ENCODE results near the gene TCHHL1.

The TCHHL1 gene

GRCh38 chr1:152053375-152053774 lies 35.5 kb downstream of the TCHHL1 start:
- no peak overlapping the region for H3K4me3 Mint-ChIP-seq

GRCh38 chr1:152052606-152053005 lies 36.3 kb downstream of the TCHHL1 start:
- Mint-ChIP-seq H3K36me3 (ENCODE audit: low read depth) (no peaks in the 10 kb centered on the region), H3K9me3 (no peaks in the 10 kb centered on the region), H3K4me3 (no peak overlapping the region), H3K4me1 (ENCODE audit: low read depth) (peaks cover 19% of the 10 kb centered on the region), H3K27ac (no peak overlapping the region), H3K27me3 (peaks cover 31% of the 10 kb centered on the region)

More at GRCh38 chr1:152053375-152053774, 35.5 kb downstream of the TCHHL1 start:
- peaks cover 11% of the 10 kb centered on the region for H3K4me1 Mint-ChIP-seq (ENCODE audit: low read depth)
- no peak overlapping the region for H3K27ac Mint-ChIP-seq
- no peaks in the 10 kb centered on the region for H3K9me3 Mint-ChIP-seq
- H3K36me3 Mint-ChIP-seq (ENCODE audit: low read depth), result no peaks in the 10 kb centered on the region
- H3K27me3 Mint-ChIP-seq, result peaks cover 37% of the 10 kb centered on the region

GRCh38 chr1:152050886-152051675 lies 37.8 kb downstream of the TCHHL1 start:
- Mint-ChIP-seq H3K36me3 (ENCODE audit: low read depth) (no peaks in the 10 kb centered on the region), H3K4me3 (no peak overlapping the region), H3K9me3 (no peaks in the 10 kb centered on the region), H3K4me1 (ENCODE audit: low read depth) (peaks cover 32% of the 10 kb centered on the region), H3K27ac (no peak overlapping the region), H3K27me3 (peaks cover 26% of the 10 kb centered on the region)

GRCh38 chr1:152049291-152050083 lies 39.4 kb downstream of the TCHHL1 start:
- Mint-ChIP-seq H3K27me3 (peaks cover 15% of the 10 kb centered on the region), H3K4me1 (ENCODE audit: low read depth) (peaks cover 40% of the 10 kb centered on the region), H3K4me3 (no peak overlapping the region), H3K27ac (no peak overlapping the region), H3K9me3 (no peaks in the 10 kb centered on the region), H3K36me3 (ENCODE audit: low read depth) (no peaks in the 10 kb centered on the region)

GRCh38 chr1:152048416-152049009 lies 40.4 kb downstream of the TCHHL1 start:
- Mint-ChIP-seq H3K27ac (peak overlapping the region; percentile 99), H3K27me3 (peaks cover 5% of the 10 kb centered on the region), H3K4me1 (ENCODE audit: low read depth) (peaks cover 40% of the 10 kb centered on the region), H3K4me3 (peak overlapping the region; percentile 85), H3K9me3 (no peaks in the 10 kb centered on the region), H3K36me3 (ENCODE audit: low read depth) (no peaks in the 10 kb centered on the region)

GRCh38 chr1:152047730-152048415 lies 41.0 kb downstream of the TCHHL1 start:
- Mint-ChIP-seq H3K27me3 (peaks cover 3% of the 10 kb centered on the region), H3K36me3 (ENCODE audit: low read depth) (no peaks in the 10 kb centered on the region), H3K4me3 (peak overlapping the region; percentile 85), H3K27ac (peak overlapping the region; percentile 99), H3K4me1 (ENCODE audit: low read depth) (peaks cover 40% of the 10 kb centered on the region), H3K9me3 (no peaks in the 10 kb centered on the region)

GRCh38 chr1:152047413-152047729 lies 41.5 kb downstream of the TCHHL1 start:
- Mint-ChIP-seq H3K36me3 (ENCODE audit: low read depth) (no peaks in the 10 kb centered on the region), H3K27me3 (no peaks in the 10 kb centered on the region), H3K9me3 (no peaks in the 10 kb centered on the region), H3K27ac (peak overlapping the region; percentile 99), H3K4me3 (peak overlapping the region; percentile 85), H3K4me1 (ENCODE audit: low read depth) (peaks cover 40% of the 10 kb centered on the region)

GRCh38 chr1:152044386-152044785 lies 44.5 kb downstream of the TCHHL1 start:
- H3K4me1 Mint-ChIP-seq (ENCODE audit: low read depth), result peaks cover 35% of the 10 kb centered on the region
- H3K36me3 Mint-ChIP-seq (ENCODE audit: low read depth), result no peaks in the 10 kb centered on the region
- H3K9me3 Mint-ChIP-seq, result no peaks in the 10 kb centered on the region
- no peak overlapping the region for H3K27ac Mint-ChIP-seq
- no peak overlapping the region for H3K4me3 Mint-ChIP-seq
- no peaks in the 10 kb centered on the region for H3K27me3 Mint-ChIP-seq

- Mint-ChIP-seq H3K9me3 (no peaks in the 10 kb centered on the region), H3K27me3 (no peaks in the 10 kb centered on the region), H3K36me3 (ENCODE audit: low read depth) (no peaks in the 10 kb centered on the region), H3K4me3 (no peak overlapping the region), H3K4me1 (ENCODE audit: low read depth) (peaks cover 32% of the 10 kb centered on the region), H3K27ac (peak overlapping the region; percentile 9)
Observed at GRCh38 chr1:152043870-152044269, 45.0 kb downstream of the TCHHL1 start.

- H3K9me3 Mint-ChIP-seq, result no peaks in the 10 kb centered on the region
- no peaks in the 10 kb centered on the region for H3K27me3 Mint-ChIP-seq
- no peak overlapping the region for H3K4me3 Mint-ChIP-seq
- H3K36me3 Mint-ChIP-seq (ENCODE audit: low read depth), result no peaks in the 10 kb centered on the region
- peaks cover 24% of the 10 kb centered on the region for H3K4me1 Mint-ChIP-seq (ENCODE audit: low read depth)
- no peak overlapping the region for H3K27ac Mint-ChIP-seq
Observed at GRCh38 chr1:152042030-152042429, 46.8 kb downstream of the TCHHL1 start.

GRCh38 chr1:152039886-152040285 lies 49.0 kb downstream of the TCHHL1 start:
- H3K4me3 Mint-ChIP-seq, result no peak overlapping the region
- no peaks in the 10 kb centered on the region for H3K27me3 Mint-ChIP-seq

GRCh38 chr1:152039461-152039860 lies 49.4 kb downstream of the TCHHL1 start:
- H3K36me3 Mint-ChIP-seq (ENCODE audit: low read depth), result peaks cover 5% of the 10 kb centered on the region
- H3K4me3 Mint-ChIP-seq, result no peak overlapping the region
- H3K27ac Mint-ChIP-seq, result no peak overlapping the region
- H3K4me1 Mint-ChIP-seq (ENCODE audit: low read depth), result peaks cover 26% of the 10 kb centered on the region
- H3K27me3 Mint-ChIP-seq, result no peaks in the 10 kb centered on the region
- H3K9me3 Mint-ChIP-seq, result no peaks in the 10 kb centered on the region

More at GRCh38 chr1:152039886-152040285, 49.0 kb downstream of the TCHHL1 start:
- no peaks in the 10 kb centered on the region for H3K9me3 Mint-ChIP-seq
- no peak overlapping the region for H3K27ac Mint-ChIP-seq
- peaks cover 22% of the 10 kb centered on the region for H3K4me1 Mint-ChIP-seq (ENCODE audit: low read depth)
- peaks cover 5% of the 10 kb centered on the region for H3K36me3 Mint-ChIP-seq (ENCODE audit: low read depth)

GRCh38 chr1:152038871-152039270 lies 50.0 kb downstream of the TCHHL1 start:
- H3K9me3 Mint-ChIP-seq, result no peaks in the 10 kb centered on the region
- H3K27ac Mint-ChIP-seq, result no peak overlapping the region
- H3K4me3 Mint-ChIP-seq, result no peak overlapping the region
- peaks cover 9% of the 10 kb centered on the region for H3K36me3 Mint-ChIP-seq (ENCODE audit: low read depth)
- no peaks in the 10 kb centered on the region for H3K27me3 Mint-ChIP-seq
- peaks cover 32% of the 10 kb centered on the region for H3K4me1 Mint-ChIP-seq (ENCODE audit: low read depth)

GRCh38 chr1:152036267-152037216 lies 52.3 kb downstream of the TCHHL1 start, which contains the start of gene S100A11:
Gene S100A11 (minus strand): TSS chr1:152037004. CDS start chr1:152036915, 89 bp downstream.
- Mint-ChIP-seq H3K4me3 (peak within 1 kb of the TSS; percentile 98), H3K27me3 (no peaks in the 10 kb centered on the region), H3K36me3 (ENCODE audit: low read depth) (peaks cover 32% of the 10 kb centered on the region), H3K4me1 (ENCODE audit: low read depth) (peaks cover 40% of the 10 kb centered on the region), H3K9me3 (no peaks in the 10 kb centered on the region), H3K27ac (peak within 1 kb of the TSS; percentile 97)
